Neutrophil (primary cell): ENCODE measurements around the gene OPTC.
"Not testable (repeated sequence)": the region's sequence is repeated elsewhere in the genome, so short reads cannot be mapped to it uniquely, and the experiment has no call there.

ENCODE experiments used
- H3K27ac ChIP-seq: fragments of 200-600 bp; sonication (generic); 2 replicates; pipeline ENCODE4 v1.5.1; 2016; ENCODE audit warnings: mild to moderate bottlenecking, moderate library complexity
- H3K27me3 ChIP-seq: fragments of 200-600 bp; sonication (generic); 2 replicates; pipeline ENCODE4 v1.6.0; 2016; ENCODE audit warnings: mild to moderate bottlenecking
- H3K36me3 ChIP-seq: fragments of 200-600 bp; sonication (generic); 2 replicates; pipeline ENCODE4 v1.5.1; 2017
- H3K4me1 ChIP-seq, 2 experiments: fragments of 200-600 bp in 1 of 2; sonication (generic) in 1 of 2; 1 replicate in 1 of 2; 2 replicates in 1 of 2; pipeline versions ENCODE4 v1.5.1 to v1.6.1; 2013 to 2016; ENCODE audit warnings: low read depth in 1 of 2, low read length in 1 of 2, mild to moderate bottlenecking in 1 of 2, moderate library complexity in 1 of 2; ENCODE audit not compliant: control insufficient read depth in 1 of 2, insufficient read depth in 1 of 2
- H3K4me3 ChIP-seq, 2 experiments: fragments of 200-600 bp in 1 of 2; sonication (generic) in 1 of 2; 1 replicate in 1 of 2; 2 replicates in 1 of 2; pipeline ENCODE4 v1.5.1; 2013 to 2016; ENCODE audit warnings: low read depth in 1 of 2, low read length in 1 of 2, mild to moderate bottlenecking in 1 of 2, moderate library complexity in 1 of 2
- H3K9me3 ChIP-seq: fragments of 200-600 bp; sonication (generic); 2 replicates; pipeline ENCODE4 v1.5.1; 2016
- CTCF ChIP-seq: fragments of 200-600 bp; sonication (generic); IDR thresholded peaks from 2 replicates; pipeline ENCODE4 v1.5.1; 2016; ENCODE audit warnings: antibody characterized with exemption

The OPTC gene

GRCh38 chr1:203493901-203494300, at the start of gene OPTC:
OPTC (plus strand) TSS chr1:203494153; CDS start chr1:203496006, 1,853 bp downstream.
- H3K4me1 ChIP-seq = peaks cover 13 to 14% of the 10 kb centered on the region in 2 experiments
- no peak within 1 kb of the TSS for H3K27ac ChIP-seq
- H3K27me3 ChIP-seq = no peaks in the 10 kb centered on the region
- TF ChIP-seq CTCF = no peak
- H3K9me3 ChIP-seq = no peaks in the 10 kb centered on the region
- H3K4me3 ChIP-seq = no peak within 1 kb of the TSS
- no peaks in the 10 kb centered on the region for H3K36me3 ChIP-seq

- H3K36me3 ChIP-seq = no peaks in the 10 kb centered on the region
- H3K27ac ChIP-seq = no peak overlapping the region
- TF ChIP-seq CTCF = no peak
- no peaks in the 10 kb centered on the region for H3K4me1 ChIP-seq
- no peaks in the 10 kb centered on the region for H3K9me3 ChIP-seq
- H3K27me3 ChIP-seq = peaks cover 46% of the 10 kb centered on the region
- H3K4me3 ChIP-seq = no peak overlapping the region
These were observed 49.8 kb upstream of the OPTC start for GRCh38 chr1:203444171-203444576.

- Histone ChIP-seq H3K4me3 (no peak overlapping the region), H3K4me1 (no peaks in the 10 kb centered on the region), H3K9me3 (no peaks in the 10 kb centered on the region), H3K27me3 (peaks cover 52% of the 10 kb centered on the region), H3K36me3 (no peaks in the 10 kb centered on the region), H3K27ac (no peak overlapping the region)
- TF ChIP-seq CTCF = no peak
These were observed 46.8 kb upstream of the OPTC start for GRCh38 chr1:203447151-203447550.

- H3K4me3 ChIP-seq, H3K36me3 ChIP-seq, H3K27ac ChIP-seq, H3K9me3 ChIP-seq, H3K4me1 ChIP-seq: not testable (repeated sequence)
- peaks cover 52% of the 10 kb centered on the region for H3K27me3 ChIP-seq
These were observed 46.4 kb upstream of the OPTC start for GRCh38 chr1:203447598-203447997.

GRCh38 chr1:203448521-203449061, 45.4 kb upstream of the OPTC start:
- Histone ChIP-seq H3K27ac (no peak overlapping the region), H3K36me3 (no peaks in the 10 kb centered on the region), H3K4me3 (no peak overlapping the region), H3K27me3 (peaks cover 52% of the 10 kb centered on the region), H3K4me1 (no peaks in the 10 kb centered on the region), H3K9me3 (no peaks in the 10 kb centered on the region)
- TF ChIP-seq CTCF = no peak

GRCh38 chr1:203450001-203450400, 44.0 kb upstream of the OPTC start:
- TF ChIP-seq CTCF = no peak

More at GRCh38 chr1:203450001-203450400, 44.0 kb upstream of the OPTC start:
- H3K27ac ChIP-seq = no peak overlapping the region
- no peak overlapping the region for H3K4me3 ChIP-seq
- no peaks in the 10 kb centered on the region for H3K4me1 ChIP-seq
- H3K36me3 ChIP-seq = no peaks in the 10 kb centered on the region
- no peaks in the 10 kb centered on the region for H3K9me3 ChIP-seq
- peaks cover 49% of the 10 kb centered on the region for H3K27me3 ChIP-seq
